GM12878 (cell line): Measurements from ENCODE around the gene NID1.

Experiments
- CBFB ChIP-seq: IDR thresholded peaks from 2 replicates; pipeline ENCODE4 v1.6.1; 2016; ENCODE audit warnings: antibody characterized with exemption, low read depth
- CBX5 ChIP-seq: sonication (generic); IDR thresholded peaks from 2 replicates; pipeline ENCODE4 v1.6.1; 2016; ENCODE audit warnings: low read depth, moderate library complexity, mild to moderate bottlenecking, inconsistent platforms
- SMC3 ChIP-seq: IDR thresholded peaks from 2 replicates; pipeline ENCODE4 v1.6.1; 2011; ENCODE audit warnings: low read length, improper control_type of control experiment, borderline replicate concordance

DNA sequence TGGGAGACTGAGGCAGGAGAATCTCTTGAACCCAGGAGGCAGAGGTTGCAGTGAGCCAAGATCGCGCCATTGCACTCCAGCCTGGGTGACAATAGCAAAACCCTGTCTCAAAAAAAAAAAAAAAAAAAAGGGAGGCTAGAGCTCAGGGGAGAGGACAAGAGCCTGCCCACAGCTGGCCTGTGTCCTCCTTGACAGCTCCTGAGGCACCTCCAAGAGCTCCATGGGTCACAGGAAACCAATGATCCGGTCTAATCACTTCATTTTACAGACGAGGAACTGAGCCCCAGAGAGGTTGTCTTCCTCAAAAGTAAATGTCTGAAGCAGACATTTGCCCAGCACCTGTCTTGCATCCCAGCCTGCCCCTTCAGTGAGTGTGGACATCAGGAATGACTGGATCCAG is 49.4 kb downstream of the NID1 start:
- TF ChIP-seq CBX5 = no peak
- no peak for TF ChIP-seq CBFB
- no peak for TF ChIP-seq SMC3
